ENCODE measurements around the gene GPRC5B. TPM values are rescaled to one million over a fixed set of nuclear protein-coding genes. Genes with fewer than 3 reads are reported as not detected.

Gene GPRC5B
- total RNA-seq, 1 experiment from 2014 or later = 62.0 TPM

GRCh38 chr16:19844945-19845641, 39.6 kb downstream of the GPRC5B start:
- Histone ChIP-seq H3K27me3 (ENCODE audit: insufficient read depth, low read depth) (no peaks in the 10 kb centered on the region), H3F3A (ENCODE audit: insufficient read depth, low read depth) (0 out of 2 replicates have a peak, but pooled peaks cover 4% of the 10 kb centered on the region), H3K27ac (no peak overlapping the region), H3K4me2 (no peak overlapping the region), H3K4me1 (replicated peaks; ENCODE audit: insufficient read depth) (no peaks in the 10 kb centered on the region), H3K9me3 (ENCODE audit: insufficient read depth, low read depth) (no peaks in the 10 kb centered on the region), H3K79me2 (ENCODE audit: low read depth) (no peaks in the 10 kb centered on the region), H3K36me3 (ENCODE audit: low read depth) (no peaks in the 10 kb centered on the region), H4K20me1 (ENCODE audit: insufficient read depth) (no peaks in the 10 kb centered on the region), H2AFZ (no peak overlapping the region), H3K4me3 (no peak overlapping the region), H3K9me2 (ENCODE audit: insufficient read depth) (no peaks in the 10 kb centered on the region)
- TF ChIP-seq CTCF (conservative IDR thresholded peaks at IDR 0.05) = no peak
- no peak for TF ChIP-seq EZH2 (IDR thresholded peaks at IDR 0.05; ENCODE audit: low read depth)
- DNase-seq = no peak
- POLR2A ChIA-PET (ENCODE audit: unreplicated experiment) = no interaction called here
- CTCF ChIA-PET = no interaction called here
- no TSS peak for BruUV-seq (replicated peaks)
- intact Hi-C loops (cut with micrococcal nuclease; ENCODE audit: unreplicated experiment) = no loop called here

- Histone ChIP-seq H2AFZ (no peak overlapping the region), H3K36me3 (ENCODE audit: low read depth) (no peaks in the 10 kb centered on the region), H3K4me3 (no peak overlapping the region), H3F3A (ENCODE audit: insufficient read depth, low read depth) (0 out of 2 replicates have a peak, but pooled peaks cover 4% of the 10 kb centered on the region), H3K9me2 (ENCODE audit: insufficient read depth) (no peaks in the 10 kb centered on the region), H3K9me3 (ENCODE audit: insufficient read depth, low read depth) (no peaks in the 10 kb centered on the region), H3K27me3 (ENCODE audit: insufficient read depth, low read depth) (no peaks in the 10 kb centered on the region), H3K79me2 (ENCODE audit: low read depth) (no peaks in the 10 kb centered on the region), H3K4me2 (no peak overlapping the region), H3K27ac (no peak overlapping the region), H4K20me1 (ENCODE audit: insufficient read depth) (no peaks in the 10 kb centered on the region), H3K4me1 (replicated peaks; ENCODE audit: insufficient read depth) (no peaks in the 10 kb centered on the region)
- intact Hi-C loops (cut with micrococcal nuclease; ENCODE audit: unreplicated experiment) = no loop called here
- POLR2A ChIA-PET (ENCODE audit: unreplicated experiment) = no interaction called here
- no peak for DNase-seq
- CTCF ChIA-PET = no interaction called here
- TF ChIP-seq EZH2 (IDR thresholded peaks at IDR 0.05; ENCODE audit: low read depth) (no peak), CTCF (conservative IDR thresholded peaks at IDR 0.05) (no peak)
- BruUV-seq (replicated peaks) = no TSS peak
Observed at GRCh38 chr16:19843371-19843770, 41.3 kb downstream of the GPRC5B start.

GRCh38 chr16:19842426-19843157, 42.1 kb downstream of the GPRC5B start:
- Histone ChIP-seq H2AFZ (no peak overlapping the region), H3K9me3 (ENCODE audit: insufficient read depth, low read depth) (no peaks in the 10 kb centered on the region), H3K9me2 (ENCODE audit: insufficient read depth) (no peaks in the 10 kb centered on the region), H3K4me2 (no peak overlapping the region), H4K20me1 (ENCODE audit: insufficient read depth) (no peaks in the 10 kb centered on the region), H3K27me3 (ENCODE audit: insufficient read depth, low read depth) (no peaks in the 10 kb centered on the region), H3K79me2 (ENCODE audit: low read depth) (no peaks in the 10 kb centered on the region), H3K27ac (no peak overlapping the region), H3K4me1 (replicated peaks; ENCODE audit: insufficient read depth) (no peaks in the 10 kb centered on the region), H3K4me3 (no peak overlapping the region), H3K36me3 (ENCODE audit: low read depth) (no peaks in the 10 kb centered on the region), H3F3A (ENCODE audit: insufficient read depth, low read depth) (0 out of 2 replicates have a peak, but pooled peaks cover 4% of the 10 kb centered on the region)
- no peak for TF ChIP-seq EZH2 (IDR thresholded peaks at IDR 0.05; ENCODE audit: low read depth)
- no peak for TF ChIP-seq CTCF (conservative IDR thresholded peaks at IDR 0.05)
- CTCF ChIA-PET = no interaction called here
- intact Hi-C loops (cut with micrococcal nuclease; ENCODE audit: unreplicated experiment) = no loop called here
- BruUV-seq (replicated peaks) = no TSS peak
- no peak for DNase-seq
- POLR2A ChIA-PET (ENCODE audit: unreplicated experiment) = no interaction called here

Data from PC-9 (cell line).